PC-9 (cell line): ENCODE data around the gene CTNS. TPM values are rescaled to one million over a fixed set of nuclear protein-coding genes. Genes with fewer than 3 reads are reported as not detected.

Experiments used
- BruUV-seq: library from RNA; stranded (reverse); fragments of 400-500 nt; replicated peaks from 2 replicates; lab custom pipeline; 2021; lab: Mats Ljungman, UMichigan
- CTCF ChIA-PET: fragments of 300-600 bp; sonication (Branson Sonifier 250); formaldehyde crosslinking; loops from one replicate; lab custom pipeline; 2022; ENCODE audit warnings: antibody characterized with exemption; lab: Charles Lee
- POLR2A ChIA-PET: fragments of 300-600 bp; sonication (Branson Sonifier 250); formaldehyde crosslinking; loops from one replicate; lab custom pipeline; 2022; ENCODE audit warnings: antibody characterized with exemption; ENCODE audit not compliant: unreplicated experiment; lab: Charles Lee
- DNase-seq, 2 experiments: peaks; one replicate each; pipeline versions ENCODE4 v3.0.0 to v3.0.0-alpha.2; 2015 to 2022; ENCODE audit warnings: mixed read lengths in 1 of 2
- H2AFZ ChIP-seq: fragments of 200-600 bp; sonication (generic); 2 replicates; pipeline ENCODE4 v1.8.1; 2017; ENCODE audit warnings: antibody characterized with exemption
- H3F3A ChIP-seq: fragments of 200-600 bp; sonication (generic); 2 replicates; pipeline ENCODE4 v1.8.1; 2017; ENCODE audit warnings: antibody characterized with exemption, mild to moderate bottlenecking, low read depth; ENCODE audit not compliant: insufficient read depth
- H3K27ac ChIP-seq: fragments of 200-600 bp; sonication (generic); 2 replicates; pipeline ENCODE4 v1.6.1; 2016; ENCODE audit warnings: mixed run types
- H3K27me3 ChIP-seq: fragments of 200-600 bp; sonication (generic); 2 replicates; pipeline ENCODE4 v1.6.1; 2016; ENCODE audit warnings: low read depth, mixed run types; ENCODE audit not compliant: insufficient read depth
- H3K36me3 ChIP-seq: fragments of 200-600 bp; sonication (generic); 2 replicates; pipeline ENCODE4 v1.6.1; 2016; ENCODE audit warnings: low read depth, mixed run types
- H3K4me1 ChIP-seq: fragments of 200-600 bp; sonication (generic); replicated peaks from 2 replicates; pipeline ENCODE4 v1.6.1; 2016; ENCODE audit warnings: mixed run types; ENCODE audit not compliant: insufficient read depth
- H3K4me2 ChIP-seq: fragments of 200-600 bp; sonication (generic); 2 replicates; pipeline ENCODE4 v1.6.1; 2017; ENCODE audit warnings: mixed run types
- H3K4me3 ChIP-seq: fragments of 200-600 bp; sonication (generic); 2 replicates; pipeline ENCODE4 v1.6.1; 2016; ENCODE audit warnings: mixed run types
- H3K79me2 ChIP-seq: fragments of 200-600 bp; sonication (generic); 2 replicates; pipeline ENCODE4 v1.6.1; 2017; ENCODE audit warnings: low read depth, mixed run types
- H3K9me2 ChIP-seq: fragments of 200-600 bp; sonication (generic); 2 replicates; pipeline ENCODE4 v1.8.1; 2017; ENCODE audit warnings: mild to moderate bottlenecking; ENCODE audit not compliant: insufficient read depth
- H3K9me3 ChIP-seq: fragments of 200-600 bp; sonication (generic); 2 replicates; pipeline ENCODE4 v1.8.1; 2016; ENCODE audit warnings: low read depth; ENCODE audit not compliant: insufficient read depth
- H4K20me1 ChIP-seq: fragments of 200-600 bp; sonication (generic); 2 replicates; pipeline ENCODE4 v1.8.1; 2017; ENCODE audit not compliant: insufficient read depth
- EZH2 ChIP-seq: fragments of 200-600 bp; sonication (generic); IDR thresholded peaks from 2 replicates; pipeline ENCODE4 v1.8.0; 2017; ENCODE audit warnings: antibody characterized with exemption, low read depth
- intact Hi-C: fragments of 100-400 bp; cut with micrococcal nuclease; formaldehyde crosslinking; loops from one replicate; pipeline ENCODE4 v1.10.0; 2022; ENCODE audit not compliant: unreplicated experiment
- total RNA-seq: library from RNA; stranded (reverse); gene quantifications from 2 replicates; pipeline ENCODE4 v1.2.3, GENCODE V29; 2021
- TF ChIP-seq, protein P1 (sequence below): fragments of 200-600 bp; sonication (generic); conservative IDR thresholded peaks from 2 replicates; pipeline ENCODE4 v1.6.1; 2017; ENCODE audit warnings: mixed run types, antibody characterized with exemption, mild to moderate bottlenecking, moderate library complexity

CTNS gene
- total RNA-seq, 1 experiment from 2014 or later = 12.5 TPM

DNA sequence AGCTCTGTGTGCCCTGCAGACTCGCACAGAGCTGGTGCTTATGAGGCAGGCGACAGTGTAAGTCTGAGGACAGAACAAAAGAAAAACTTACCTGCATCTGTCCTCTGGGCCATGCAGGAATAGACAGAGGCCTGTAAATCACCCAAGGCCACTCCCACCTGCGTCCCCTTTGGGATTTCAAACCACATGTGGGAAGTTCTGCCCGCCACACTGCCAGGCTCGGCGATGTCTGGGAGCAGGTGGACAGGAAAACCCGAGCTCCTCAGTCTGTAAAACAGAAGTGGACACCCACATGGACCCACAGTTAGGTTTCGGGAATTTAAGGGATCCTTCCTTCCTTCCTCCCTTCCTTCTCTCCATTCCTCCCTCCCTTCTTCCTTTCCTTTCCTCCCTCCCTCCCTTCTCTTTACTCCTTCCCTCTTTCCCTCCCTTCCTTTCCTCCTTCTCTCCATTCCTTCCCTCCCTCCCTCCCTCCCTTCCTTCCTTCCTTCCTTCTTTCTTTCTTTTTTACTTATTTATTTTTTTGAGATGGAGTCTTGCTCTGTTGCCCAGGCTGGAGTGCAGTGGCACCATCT is 15.3 kb upstream of the CTNS start:
- no peak for DNase-seq
- intact Hi-C loops = no loop called here
- Histone ChIP-seq H3K9me3 (no peaks in the 10 kb centered on the region), H4K20me1 (no peaks in the 10 kb centered on the region), H3K4me1 (no peaks in the 10 kb centered on the region), H3K9me2 (no peaks in the 10 kb centered on the region), H3K4me2 (no peak overlapping the region), H3F3A (peaks cover 5% of the 10 kb centered on the region; the same call in 1 of the 2 replicates), H3K79me2 (no peaks in the 10 kb centered on the region), H3K27ac (no peak overlapping the region), H3K36me3 (0 out of 2 replicates have a peak, but pooled peaks cover 22% of the 10 kb centered on the region), H3K27me3 (no peaks in the 10 kb centered on the region), H2AFZ (no peak overlapping the region), H3K4me3 (no peak overlapping the region)
- no TSS peak for BruUV-seq
- TF ChIP-seq, protein P1, sequence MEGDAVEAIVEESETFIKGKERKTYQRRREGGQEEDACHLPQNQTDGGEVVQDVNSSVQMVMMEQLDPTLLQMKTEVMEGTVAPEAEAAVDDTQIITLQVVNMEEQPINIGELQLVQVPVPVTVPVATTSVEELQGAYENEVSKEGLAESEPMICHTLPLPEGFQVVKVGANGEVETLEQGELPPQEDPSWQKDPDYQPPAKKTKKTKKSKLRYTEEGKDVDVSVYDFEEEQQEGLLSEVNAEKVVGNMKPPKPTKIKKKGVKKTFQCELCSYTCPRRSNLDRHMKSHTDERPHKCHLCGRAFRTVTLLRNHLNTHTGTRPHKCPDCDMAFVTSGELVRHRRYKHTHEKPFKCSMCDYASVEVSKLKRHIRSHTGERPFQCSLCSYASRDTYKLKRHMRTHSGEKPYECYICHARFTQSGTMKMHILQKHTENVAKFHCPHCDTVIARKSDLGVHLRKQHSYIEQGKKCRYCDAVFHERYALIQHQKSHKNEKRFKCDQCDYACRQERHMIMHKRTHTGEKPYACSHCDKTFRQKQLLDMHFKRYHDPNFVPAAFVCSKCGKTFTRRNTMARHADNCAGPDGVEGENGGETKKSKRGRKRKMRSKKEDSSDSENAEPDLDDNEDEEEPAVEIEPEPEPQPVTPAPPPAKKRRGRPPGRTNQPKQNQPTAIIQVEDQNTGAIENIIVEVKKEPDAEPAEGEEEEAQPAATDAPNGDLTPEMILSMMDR = no peak
- no peak for TF ChIP-seq EZH2
- ChIA-PET CTCF (no interaction called here), POLR2A (no interaction called here)

DNA sequence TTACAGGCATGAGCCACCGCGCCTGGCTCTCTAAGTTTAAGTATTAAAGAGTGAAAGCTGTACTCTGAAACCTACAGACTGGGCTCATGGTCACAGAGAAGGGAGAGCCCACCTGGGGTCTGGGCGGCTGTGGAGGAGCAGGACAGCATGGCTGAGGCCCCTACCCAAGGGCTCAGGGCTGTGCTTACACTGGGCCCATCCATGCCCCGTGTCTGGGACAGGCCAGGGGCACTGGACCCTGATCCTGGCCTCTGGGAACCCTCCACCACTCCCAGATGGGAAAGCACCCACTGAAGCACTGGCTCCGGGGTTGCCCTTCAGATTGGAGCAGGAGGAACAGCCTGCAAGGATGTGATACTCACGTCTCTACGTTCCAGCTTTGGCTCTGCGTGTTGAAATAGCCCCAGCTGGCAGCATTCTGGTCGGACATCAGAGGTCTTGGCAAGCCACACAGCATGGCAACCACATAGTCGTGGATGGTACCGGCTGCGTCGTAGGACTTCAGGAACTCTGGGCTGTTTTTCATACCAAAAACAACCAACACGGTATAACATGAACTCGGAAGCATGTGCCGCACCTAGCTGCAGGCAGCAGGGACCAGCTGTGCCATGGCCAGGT is 13.5 kb upstream of the CTNS start:
- Histone ChIP-seq H3K79me2 (no peaks in the 10 kb centered on the region), H4K20me1 (peaks cover 6% of the 10 kb centered on the region; the same call in 1 of the 2 replicates), H3K36me3 (peaks cover 20% of the 10 kb centered on the region; the same call in 1 of the 2 replicates), H3F3A (peaks cover 5% of the 10 kb centered on the region; the same call in 1 of the 2 replicates), H3K4me1 (no peaks in the 10 kb centered on the region), H3K9me3 (no peaks in the 10 kb centered on the region), H3K27ac (no peak overlapping the region), H2AFZ (no peak overlapping the region), H3K4me3 (no peak overlapping the region), H3K4me2 (no peak overlapping the region), H3K27me3 (no peaks in the 10 kb centered on the region), H3K9me2 (no peaks in the 10 kb centered on the region)
- no peak for TF ChIP-seq EZH2
- TF ChIP-seq, protein P1 = no peak
- POLR2A ChIA-PET = no interaction called here
- no peak for DNase-seq
- BruUV-seq = no TSS peak
- intact Hi-C loops = no loop called here
- CTCF ChIA-PET = interaction anchor here (0.6 kb wide), 1 partner anchor 88 kb away, joined by 4 read pairs; no protein-coding TSS in a partner anchor

DNA sequence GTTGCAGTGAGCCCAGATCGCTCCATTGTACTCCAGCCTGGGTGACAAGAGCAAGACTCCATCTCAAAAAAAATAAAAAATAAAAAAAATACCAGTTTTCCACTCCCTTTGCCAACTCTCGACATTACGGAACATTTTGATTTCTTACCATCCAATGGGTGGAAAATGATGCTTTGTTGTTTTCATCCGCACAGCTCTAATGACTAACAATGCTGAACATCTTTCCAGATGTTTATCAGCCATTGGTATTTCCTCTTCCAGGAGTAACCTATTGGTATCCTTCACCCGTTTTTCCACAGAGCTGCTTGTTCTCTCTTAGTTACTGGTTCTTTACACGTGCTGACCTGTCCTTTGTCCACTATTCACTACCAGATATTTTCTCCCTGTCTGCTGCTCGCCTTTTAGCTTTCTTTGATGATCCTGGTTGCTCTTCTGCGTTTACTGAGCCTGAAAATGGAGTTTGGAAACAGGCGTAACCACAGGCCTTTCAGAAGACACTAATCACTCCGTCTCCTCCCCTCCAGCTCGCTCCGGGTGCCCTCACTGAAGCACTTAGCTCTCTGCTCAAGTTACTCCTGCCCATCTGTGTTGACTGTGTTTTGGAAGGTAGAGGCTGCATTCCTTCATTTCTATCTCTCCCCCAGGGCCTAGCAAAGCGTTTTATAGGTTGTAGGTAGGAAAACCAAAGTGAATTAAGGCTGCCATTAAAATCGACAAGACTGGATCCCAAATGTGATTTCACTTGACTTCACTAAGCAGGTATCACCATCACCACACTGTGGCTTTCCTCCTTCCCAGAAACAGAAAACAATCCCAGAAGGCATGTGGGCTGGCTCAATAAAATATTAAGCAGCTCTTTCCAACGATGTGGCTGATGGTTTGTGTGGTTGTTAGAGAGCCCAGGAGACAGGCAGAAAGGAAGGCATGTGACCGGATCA is 9.5 kb upstream of the CTNS start:
- no peak for TF ChIP-seq EZH2
- TF ChIP-seq, protein P1 = no peak
- BruUV-seq = no TSS peak
- peaks cover 5% of the 10 kb centered on the region; the same call in 1 of the 2 replicates for H3F3A ChIP-seq
- ChIA-PET CTCF (no interaction called here), POLR2A (no interaction called here)
- H4K20me1 ChIP-seq = peaks cover 6% of the 10 kb centered on the region; the same call in 1 of the 2 replicates
- H3K27ac ChIP-seq = no peak overlapping the region
- H3K9me3 ChIP-seq = no peaks in the 10 kb centered on the region
- H3K4me2 ChIP-seq = no peak overlapping the region
- no peaks in the 10 kb centered on the region for H3K4me1 ChIP-seq
- peaks cover 4% of the 10 kb centered on the region; the same call in 1 of the 2 replicates for H3K79me2 ChIP-seq
- H3K36me3 ChIP-seq = peaks cover 20% of the 10 kb centered on the region; the same call in 1 of the 2 replicates
- no peaks in the 10 kb centered on the region for H3K27me3 ChIP-seq
- no peak overlapping the region for H3K4me3 ChIP-seq
- intact Hi-C loops = no loop called here
- no peak overlapping the region for H2AFZ ChIP-seq
- no peak for DNase-seq
- no peaks in the 10 kb centered on the region for H3K9me2 ChIP-seq
